IPS-20b (cell line): ENCODE data around the gene ATP13A2.

ENCODE experiments used
- H3K27ac ChIP-seq: one replicate; pipeline ENCODE4 v1.5.1; 2013; ENCODE audit warnings: low read length
- H3K27me3 ChIP-seq: 2 replicates; pipeline ENCODE4 v1.6.1; 2013; ENCODE audit warnings: mild to moderate bottlenecking, low read length, inconsistent platforms; ENCODE audit not compliant: insufficient read depth
- H3K36me3 ChIP-seq: 2 replicates; pipeline ENCODE4 v1.6.1; 2013; ENCODE audit warnings: low read depth, mild to moderate bottlenecking, inconsistent platforms, low read length, moderate library complexity; ENCODE audit not compliant: insufficient read depth
- H3K4me1 ChIP-seq: 2 replicates; pipeline ENCODE4 v1.6.1; 2013; ENCODE audit warnings: mild to moderate bottlenecking, control low read depth, inconsistent platforms, low read length, moderate library complexity; ENCODE audit not compliant: insufficient read depth
- H3K4me3 ChIP-seq: 2 replicates; pipeline ENCODE4 v1.5.1; 2013; ENCODE audit warnings: mild to moderate bottlenecking, low read length, inconsistent platforms
- H3K9ac ChIP-seq: 2 replicates; pipeline ENCODE4 v1.6.1; 2013; ENCODE audit warnings: low read depth, mild to moderate bottlenecking, inconsistent platforms, low read length, moderate library complexity
- H3K9me3 ChIP-seq: 2 replicates; pipeline ENCODE4 v1.6.1; 2013; ENCODE audit warnings: mild to moderate bottlenecking, low read depth, low read length, inconsistent platforms; ENCODE audit not compliant: insufficient read depth

Gene ATP13A2

GRCh38 chr1:16999863-17000262 lies 11.9 kb downstream of the ATP13A2 start:
- Histone ChIP-seq H3K27me3 (no peaks in the 10 kb centered on the region), H3K27ac (no peak overlapping the region), H3K36me3 (peaks cover 52% of the 10 kb centered on the region), H3K4me1 (no peaks in the 10 kb centered on the region), H3K9ac (no peak overlapping the region), H3K9me3 (no peaks in the 10 kb centered on the region), H3K4me3 (no peak overlapping the region)

GRCh38 chr1:16998589-16998988 lies 13.1 kb downstream of the ATP13A2 start:
- H3K9ac ChIP-seq, result no peak overlapping the region
- no peak overlapping the region for H3K27ac ChIP-seq
- no peaks in the 10 kb centered on the region for H3K4me1 ChIP-seq
- no peaks in the 10 kb centered on the region for H3K27me3 ChIP-seq
- no peaks in the 10 kb centered on the region for H3K9me3 ChIP-seq
- peaks cover 41% of the 10 kb centered on the region for H3K36me3 ChIP-seq
- no peak overlapping the region for H3K4me3 ChIP-seq

DNA sequence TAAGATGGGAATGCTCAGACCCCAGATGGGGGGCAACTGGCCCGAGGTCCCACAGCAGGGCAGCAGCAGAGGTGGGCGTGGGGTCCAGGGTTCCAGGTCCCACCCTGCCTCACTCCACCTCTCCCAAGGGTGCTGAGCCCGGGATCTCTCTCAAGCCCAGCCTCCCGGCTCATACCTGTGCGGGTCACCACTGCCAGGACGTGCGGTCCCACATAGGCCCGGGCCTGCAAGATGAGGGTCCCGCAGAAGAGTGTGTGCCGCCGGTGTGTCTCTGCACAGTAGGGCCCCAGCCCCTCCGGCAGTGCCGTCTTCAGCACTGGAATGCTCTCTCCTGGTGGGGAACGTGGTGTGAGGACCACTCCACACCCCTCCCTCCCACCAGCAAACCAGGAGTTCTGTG lies 14.9 kb downstream of the ATP13A2 start:
- H3K27ac ChIP-seq, result no peak overlapping the region
- H3K9me3 ChIP-seq, result no peaks in the 10 kb centered on the region
- H3K27me3 ChIP-seq, result no peaks in the 10 kb centered on the region
- H3K9ac ChIP-seq, result no peak overlapping the region
- H3K36me3 ChIP-seq, result peaks cover 30% of the 10 kb centered on the region
- H3K4me1 ChIP-seq, result no peaks in the 10 kb centered on the region
- H3K4me3 ChIP-seq, result no peak overlapping the region

GRCh38 chr1:16993521-16994038 lies 18.1 kb downstream of the ATP13A2 start:
- Histone ChIP-seq H3K27me3 (no peaks in the 10 kb centered on the region), H3K9me3 (no peaks in the 10 kb centered on the region), H3K9ac (no peak overlapping the region), H3K4me1 (no peaks in the 10 kb centered on the region), H3K4me3 (no peak overlapping the region), H3K36me3 (peaks cover 20% of the 10 kb centered on the region), H3K27ac (no peak overlapping the region)

DNA sequence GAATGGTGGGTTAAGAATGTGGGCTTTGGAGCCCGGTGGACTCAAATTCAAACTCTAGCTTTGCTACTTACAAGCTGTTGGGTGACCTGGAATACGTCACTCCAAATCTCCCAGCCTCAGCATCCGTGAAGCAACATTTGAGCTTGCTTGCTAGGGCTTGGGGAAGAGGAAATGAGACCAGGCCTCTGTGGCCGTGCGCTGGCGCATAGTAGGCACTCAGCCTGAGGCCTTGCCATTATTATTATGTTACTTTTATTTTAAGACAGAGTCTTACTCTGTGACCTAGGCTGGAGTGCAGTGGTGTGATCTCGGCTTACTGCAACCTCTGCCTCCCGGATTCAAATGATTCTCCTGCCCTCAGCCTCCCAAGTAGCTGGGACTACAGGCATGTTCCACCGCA lies 19.1 kb downstream of the ATP13A2 start:
- Histone ChIP-seq H3K9ac (no peak overlapping the region), H3K27ac (no peak overlapping the region), H3K4me1 (no peaks in the 10 kb centered on the region), H3K27me3 (no peaks in the 10 kb centered on the region), H3K4me3 (no peak overlapping the region), H3K9me3 (no peaks in the 10 kb centered on the region), H3K36me3 (peaks cover 18% of the 10 kb centered on the region)

GRCh38 chr1:16992102-16992501 lies 19.6 kb downstream of the ATP13A2 start:
- H3K27ac ChIP-seq, result no peak overlapping the region
- no peaks in the 10 kb centered on the region for H3K27me3 ChIP-seq
- H3K36me3 ChIP-seq, result peaks cover 19% of the 10 kb centered on the region
- H3K4me3 ChIP-seq, result no peak overlapping the region
- no peaks in the 10 kb centered on the region for H3K4me1 ChIP-seq
- H3K9me3 ChIP-seq, result no peaks in the 10 kb centered on the region
- H3K9ac ChIP-seq, result no peak overlapping the region

GRCh38 chr1:16991571-16991970 lies 20.2 kb downstream of the ATP13A2 start:
- Histone ChIP-seq H3K27ac (no peak overlapping the region), H3K4me1 (no peaks in the 10 kb centered on the region), H3K36me3 (peaks cover 19% of the 10 kb centered on the region), H3K27me3 (no peaks in the 10 kb centered on the region), H3K9me3 (no peaks in the 10 kb centered on the region), H3K9ac (no peak overlapping the region), H3K4me3 (no peak overlapping the region)

DNA sequence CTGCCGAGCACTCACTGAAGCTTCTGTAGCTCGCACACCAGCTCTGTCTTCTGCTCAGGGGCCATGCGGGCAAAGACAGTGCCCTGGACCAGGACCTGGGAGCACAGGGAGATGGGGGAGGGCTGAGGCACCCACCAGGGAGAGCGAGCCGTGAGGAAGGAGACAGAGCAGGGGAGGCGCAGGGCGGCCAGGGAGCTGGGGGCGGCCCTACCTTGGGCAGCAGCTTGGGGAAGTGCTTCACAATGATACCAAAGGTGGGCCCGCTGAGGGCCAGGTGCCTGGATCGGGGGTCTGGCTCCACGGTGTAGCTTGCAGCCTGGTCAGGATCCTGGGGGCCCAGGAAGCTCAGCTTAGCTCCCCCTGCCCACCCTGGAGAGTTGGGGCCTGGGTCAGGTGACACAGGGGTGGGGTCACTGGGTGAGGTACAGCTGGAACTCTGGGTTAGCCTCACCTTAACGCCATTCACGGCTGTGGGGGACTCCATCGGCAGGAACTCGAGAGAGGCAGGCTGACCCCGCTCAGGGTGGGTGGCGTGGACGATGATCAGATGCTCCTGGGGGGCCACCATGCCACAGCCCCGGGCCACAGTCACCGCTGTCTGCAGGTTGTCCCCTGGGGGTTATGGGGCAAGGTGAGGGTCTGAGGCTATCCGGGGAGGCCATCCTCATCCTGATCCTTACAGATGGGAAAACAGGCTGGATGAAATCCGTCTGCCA lies 21.9 kb downstream of the ATP13A2 start:
- no peak overlapping the region for H3K27ac ChIP-seq

DNA sequence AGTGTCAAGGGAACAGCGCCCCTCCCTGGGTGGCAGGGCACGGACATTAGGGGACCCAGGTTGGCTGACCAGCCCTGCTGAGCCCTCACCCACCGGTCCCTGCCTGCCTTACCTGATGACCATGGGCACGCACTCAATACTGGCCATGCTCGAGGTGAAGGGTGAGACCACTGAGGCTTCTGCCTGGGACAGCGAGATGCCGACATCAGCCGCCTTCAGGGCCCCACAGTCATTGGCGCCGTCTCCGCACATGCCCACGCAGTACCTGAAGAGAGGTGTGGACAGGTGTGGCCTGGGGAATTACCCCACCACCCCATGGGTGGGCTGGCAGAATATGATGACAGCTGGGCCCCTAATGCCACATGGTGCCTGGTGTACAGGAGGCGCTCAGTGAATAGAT lies 23.5 kb downstream of the ATP13A2 start:
- Histone ChIP-seq H3K9ac (no peak overlapping the region), H3K27me3 (no peaks in the 10 kb centered on the region), H3K9me3 (no peaks in the 10 kb centered on the region), H3K4me1 (no peaks in the 10 kb centered on the region), H3K27ac (no peak overlapping the region), H3K36me3 (peaks cover 7% of the 10 kb centered on the region; the same call in 1 of the 2 replicates), H3K4me3 (no peak overlapping the region)

More for the DNA sequence above, 21.9 kb downstream of the ATP13A2 start:
- Histone ChIP-seq H3K9ac (no peak overlapping the region), H3K36me3 (peaks cover 7% of the 10 kb centered on the region; the same call in 1 of the 2 replicates), H3K4me1 (no peaks in the 10 kb centered on the region), H3K27me3 (no peaks in the 10 kb centered on the region), H3K9me3 (no peaks in the 10 kb centered on the region), H3K4me3 (no peak overlapping the region)

DNA sequence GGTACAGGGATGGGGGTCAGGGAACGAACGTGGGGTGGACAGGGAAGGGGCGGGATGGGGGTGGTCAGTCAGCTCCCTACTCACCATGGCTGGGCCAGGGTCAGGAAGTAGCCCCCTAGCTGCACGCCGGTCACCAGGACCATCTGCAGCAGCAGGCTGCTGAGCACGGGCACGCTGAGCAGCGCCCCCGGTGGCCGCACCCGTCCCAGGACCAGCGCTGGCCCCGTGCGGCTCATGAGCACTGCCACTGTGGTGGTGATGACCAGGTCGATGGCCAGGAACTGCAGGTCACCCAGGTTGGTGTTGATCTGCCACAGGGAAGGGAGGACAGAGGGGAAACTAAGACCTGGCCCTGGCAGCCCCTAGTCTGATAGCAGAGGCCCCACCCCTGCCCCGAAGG lies 24.8 kb downstream of the ATP13A2 start:
- H3K4me3 ChIP-seq, result no peak overlapping the region
- H3K4me1 ChIP-seq, result no peaks in the 10 kb centered on the region
- no peaks in the 10 kb centered on the region for H3K9me3 ChIP-seq
- H3K9ac ChIP-seq, result no peak overlapping the region
- H3K27ac ChIP-seq, result no peak overlapping the region
- H3K27me3 ChIP-seq, result no peaks in the 10 kb centered on the region
- peaks cover 7% of the 10 kb centered on the region; the same call in 1 of the 2 replicates for H3K36me3 ChIP-seq

DNA sequence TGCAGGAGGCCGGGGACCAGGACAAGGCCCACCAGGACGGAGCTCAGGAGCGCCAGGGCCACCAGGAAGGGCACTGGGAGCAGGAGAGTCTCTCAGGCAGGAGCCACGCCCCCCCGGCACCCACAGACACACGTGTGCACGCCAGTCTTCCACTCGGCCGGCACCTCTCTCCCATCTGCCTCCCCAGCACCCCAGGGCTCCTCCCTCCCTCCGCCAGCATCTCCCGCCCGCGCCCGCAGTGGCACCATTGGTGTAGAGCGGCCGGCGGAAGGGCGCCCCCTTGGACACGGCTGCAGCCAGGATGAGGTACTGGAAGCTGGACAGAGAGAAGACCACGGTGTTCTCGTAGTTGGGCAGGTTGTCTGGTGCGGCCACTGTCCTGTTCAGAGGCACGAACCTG lies 25.2 kb downstream of the ATP13A2 start:
- H3K36me3 ChIP-seq, result peaks cover 7% of the 10 kb centered on the region; the same call in 1 of the 2 replicates

GRCh38 chr1:16986113-16986512 lies 25.6 kb downstream of the ATP13A2 start:
- Histone ChIP-seq H3K27me3 (no peaks in the 10 kb centered on the region; the same call in 1 of the 2 replicates), H3K4me3 (no peak overlapping the region), H3K36me3 (peaks cover 7% of the 10 kb centered on the region; the same call in 1 of the 2 replicates), H3K9ac (no peak overlapping the region), H3K27ac (no peak overlapping the region), H3K4me1 (no peaks in the 10 kb centered on the region), H3K9me3 (no peaks in the 10 kb centered on the region)

More for the DNA sequence above, 25.2 kb downstream of the ATP13A2 start:
- no peaks in the 10 kb centered on the region for H3K27me3 ChIP-seq
- no peaks in the 10 kb centered on the region for H3K4me1 ChIP-seq
- H3K27ac ChIP-seq, result no peak overlapping the region
- no peak overlapping the region for H3K4me3 ChIP-seq
- H3K9me3 ChIP-seq, result no peaks in the 10 kb centered on the region
- H3K9ac ChIP-seq, result no peak overlapping the region
